Esophagus squamous epithelium (tissue), 5 donors: Measurements from ENCODE around the gene DNAH3. TPM values are rescaled to one million over a fixed set of nuclear protein-coding genes. Genes with fewer than 3 reads are reported as not detected.

Source experiments
- DNase-seq: peaks from one replicate; lab custom pipeline; 2025; lab: John Stamatoyannopoulos, UW
- H3K27ac ChIP-seq, 4 donors: fragments of 200-600 bp; sonication (generic); one replicate each; pipeline ENCODE4 v1.5.1; 2016 to 2019; ENCODE audit warnings: mild to moderate bottlenecking in 1 of 4
- H3K27me3 ChIP-seq, 4 donors: fragments of 200-600 bp; sonication (generic); 1 replicate in 3 of 4; 2 replicates in 1 of 4; pipeline versions ENCODE4 v1.5.1 to v1.6.0; 2017 to 2021; ENCODE audit warnings: antibody characterized with exemption in 1 of 4
- H3K36me3 ChIP-seq, 3 donors: fragments of 200-600 bp; sonication (generic); one replicate each; pipeline ENCODE4 v1.5.1; 2016 to 2019
- H3K4me1 ChIP-seq, 3 donors: fragments of 200-600 bp; sonication (generic); one replicate each; pipeline ENCODE4 v1.5.1; 2017 to 2019
- H3K4me3 ChIP-seq, 4 donors: fragments of 200-600 bp; sonication (generic); 1 replicate in 3 of 4; 2 replicates in 1 of 4; pipeline ENCODE4 v1.5.1; 2016 to 2019; ENCODE audit warnings: mild to moderate bottlenecking in 2 of 4, moderate library complexity in 1 of 4
- H3K9me3 ChIP-seq, 3 donors: fragments of 200-600 bp; sonication (generic); one replicate each; pipeline ENCODE4 v1.5.1; 2016 to 2019
- CTCF ChIP-seq, 6 experiments: fragments of 450-650 bp in 4 of 6; fragments of 200-600 bp in 2 of 6; sonication (generic) in 2 of 6; IDR thresholded peaks; one replicate each; pipeline ENCODE4 v1.5.1; 2016 to 2019; ENCODE audit warnings: antibody characterized with exemption in 6 of 6, mild to moderate bottlenecking in 4 of 6, moderate library complexity in 4 of 6
- POLR2A ChIP-seq, 4 donors: fragments of 450-650 bp; IDR thresholded peaks; one replicate each; pipeline ENCODE4 v1.6.1; 2017; ENCODE audit warnings: antibody characterized with exemption in 4 of 4, mild to moderate bottlenecking in 4 of 4, moderate library complexity in 3 of 4
- WGBS, 2 donors: methylation state at CpG; one replicate each; pipeline ENCODE4 v1.1.5; 2018; 5-methylcytosine and 5-hydroxymethylcytosine counted together
- intact Hi-C: fragments of 100-400 bp; cut with DNase I; formaldehyde crosslinking; loops from one replicate; pipeline ENCODE4 v1.15.0; 2022
- total RNA-seq, 4 donors: library from RNA; depleted of rRNA; stranded (reverse); fragments of >200 nt; gene quantifications; one replicate each; pipeline ENCODE4 v1.1.0, GENCODE V29; 2016
- donor health status: DM: yes; HTN: yes; CAD: no.

DNAH3 gene
- total RNA-seq, 4 donors from 2014 or later, result 0.57 TPM; not detected in 2

- DNase-seq, result no peak
- Histone ChIP-seq H3K27me3 (no peaks in the 10 kb centered on the region), H3K4me3 (no peak overlapping the region), H3K27ac (no peak overlapping the region), H3K4me1 (no peaks in the 10 kb centered on the region), H3K9me3 (no peaks in the 10 kb centered on the region), H3K36me3 (no peaks in the 10 kb centered on the region)
- WGBS, 2 donors, result 49 to 50% methylated on average over 8 of the region's 8 CpGs
- no peak for TF ChIP-seq POLR2A (IDR thresholded peaks at IDR 0.05)
- no peak for TF ChIP-seq CTCF (IDR thresholded peaks at IDR 0.05)
- intact Hi-C loops, result loop anchor here (5.0 kb wide), 1 partner anchor 234 kb away; no protein-coding TSS in a partner anchor
Observed at GRCh38 chr16:21081329-21081728, 69.3 kb downstream of the DNAH3 start.

DNA sequence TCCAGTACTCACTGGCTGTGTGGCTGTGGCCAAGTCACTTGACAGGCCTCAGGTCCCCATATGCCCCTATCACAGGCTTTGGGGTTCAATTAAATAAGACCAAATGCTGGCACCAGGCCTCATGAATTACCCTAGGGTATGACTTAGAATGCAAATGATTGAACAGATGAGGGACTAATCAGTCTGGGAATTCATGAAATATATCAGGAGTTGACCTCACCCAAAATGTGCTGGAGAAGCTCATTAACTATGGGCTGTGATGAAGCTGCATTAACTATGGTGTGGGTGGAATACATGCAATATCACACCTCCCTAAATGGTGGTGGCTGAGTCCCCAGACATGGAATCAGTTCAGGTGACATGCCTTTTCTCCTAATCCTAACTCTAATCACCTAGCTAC is 72.1 kb downstream of the DNAH3 start:
- Histone ChIP-seq H3K27ac (no peak overlapping the region), H3K36me3 (no peaks in the 10 kb centered on the region), H3K27me3 (no peaks in the 10 kb centered on the region), H3K4me3 (no peak overlapping the region), H3K9me3 (no peaks in the 10 kb centered on the region), H3K4me1 (no peaks in the 10 kb centered on the region)
- DNase-seq, result no peak
- intact Hi-C loops, result no loop called here
- no peak for TF ChIP-seq POLR2A (IDR thresholded peaks at IDR 0.05)
- TF ChIP-seq CTCF (IDR thresholded peaks at IDR 0.05), result no peak

GRCh38 chr16:21076186-21076883 is 74.3 kb downstream of the DNAH3 start:
- DNase-seq, result no peak
- Histone ChIP-seq H3K4me1 (no peaks in the 10 kb centered on the region), H3K9me3 (no peaks in the 10 kb centered on the region), H3K4me3 (no peak overlapping the region), H3K27ac (no peak overlapping the region), H3K27me3 (no peaks in the 10 kb centered on the region), H3K36me3 (no peaks in the 10 kb centered on the region)
- TF ChIP-seq CTCF (IDR thresholded peaks at IDR 0.05) (no peak), POLR2A (IDR thresholded peaks at IDR 0.05) (no peak)
- intact Hi-C loops, result no loop called here
- WGBS, 2 donors, result 54 to 57% methylated on average over 3 of the region's 3 CpGs

- Histone ChIP-seq H3K4me1 (no peaks in the 10 kb centered on the region), H3K4me3 (no peak overlapping the region), H3K9me3 (no peaks in the 10 kb centered on the region), H3K36me3 (no peaks in the 10 kb centered on the region), H3K27ac (no peak overlapping the region), H3K27me3 (no peaks in the 10 kb centered on the region)
- TF ChIP-seq POLR2A (IDR thresholded peaks at IDR 0.05) (no peak), CTCF (IDR thresholded peaks at IDR 0.05) (no peak)
- no peak for DNase-seq
- intact Hi-C loops, result no loop called here
- WGBS, 2 donors, result 71 to 78% methylated on average over 4 to 7 of the region's 7 CpGs
Observed at GRCh38 chr16:21075252-21075651, 75.4 kb downstream of the DNAH3 start.

DNA sequence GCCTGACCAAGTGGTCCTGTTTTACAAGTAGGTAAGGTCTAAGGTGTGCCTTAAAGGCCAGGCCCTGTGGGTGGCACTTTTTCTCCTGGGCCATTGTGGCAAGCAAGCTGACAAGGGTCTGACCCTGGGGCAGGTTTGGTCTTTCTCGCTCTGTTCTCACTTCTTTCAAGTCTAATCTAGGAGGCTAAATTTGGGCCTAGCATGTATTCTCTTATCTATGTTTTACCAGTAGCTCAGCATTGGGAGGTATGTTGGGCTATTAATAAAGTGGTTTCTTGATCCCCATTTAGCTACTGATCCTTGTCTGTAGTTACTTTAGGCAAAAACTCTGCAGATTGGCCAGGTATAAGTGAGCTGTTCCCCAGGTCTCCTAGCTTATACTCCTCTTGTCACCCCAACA is 77.7 kb downstream of the DNAH3 start:
- Histone ChIP-seq H3K9me3 (no peaks in the 10 kb centered on the region), H3K27ac (no peak overlapping the region), H3K4me1 (no peaks in the 10 kb centered on the region), H3K36me3 (no peaks in the 10 kb centered on the region), H3K27me3 (no peaks in the 10 kb centered on the region), H3K4me3 (no peak overlapping the region)
- intact Hi-C loops, result no loop called here
- 89 to 90% methylated on average over 1 of the region's 1 CpG for WGBS, 2 donors
- no peak for DNase-seq
- TF ChIP-seq POLR2A (IDR thresholded peaks at IDR 0.05), result no peak
- TF ChIP-seq CTCF (IDR thresholded peaks at IDR 0.05), result no peak
